ENCODE measurements around the gene ZNF354C. TPM values are rescaled to one million over a fixed set of nuclear protein-coding genes. Genes with fewer than 3 reads are reported as not detected.

The ZNF354C gene
- total and polyA plus RNA-seq, 10 of the 15 experiments (the other 5 are each of a cell fraction or from before 2014, with no cell fraction given), result 0.01 to 0.03 (median 0.02) TPM; not detected in 7

DNA sequence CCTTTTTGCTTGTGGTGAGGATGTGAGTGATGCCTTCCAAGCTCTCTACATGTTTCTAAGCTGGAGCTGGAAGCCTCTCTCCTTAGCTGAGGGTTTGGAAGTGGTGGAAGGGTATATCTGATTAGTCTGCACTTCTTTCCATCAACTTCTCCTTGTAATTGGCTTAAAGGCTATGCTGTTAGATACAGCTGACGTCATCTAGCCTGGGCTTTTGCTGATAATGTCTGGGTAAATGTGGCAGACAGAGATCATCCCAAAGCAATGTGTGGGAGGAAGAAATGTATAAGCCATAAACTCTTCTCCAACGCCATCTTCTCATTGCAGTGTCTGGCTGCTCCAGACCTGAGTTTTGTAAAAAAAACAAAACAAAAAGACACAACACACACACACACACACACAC is 29.3 kb downstream of the ZNF354C start:
- DNase-seq (ENCODE audit: low read depth, low spot score), result no peak
- FAIRE-seq, result no peak
- CTCF ChIA-PET, result no interaction called here
- RAD21 ChIA-PET (ENCODE audit: unreplicated experiment), result no interaction called here
- no peaks in the 10 kb centered on the region for H3K79me2 ChIP-seq (ENCODE audit: control insufficient read depth, insufficient read depth, low read length)
- no peak overlapping the region for H2AFZ ChIP-seq (ENCODE audit: control insufficient read depth, low read depth, low read length)
- H3K27me3 ChIP-seq (replicated peaks in 1 of 2; ENCODE audit: control insufficient read depth in 2 of 2, insufficient read depth in 2 of 2, low read length in 1 of 2), result no peaks in the 10 kb centered on the region
- in situ Hi-C loops (cut with MboI) (no loop called here), intact Hi-C loops (cut with micrococcal nuclease; ENCODE audit: unreplicated experiment) (no loop called here)
- POLR2A ChIA-PET, result no interaction called here
- no peak for ATAC-seq
- no peak overlapping the region for H3K27ac ChIP-seq (ENCODE audit: control insufficient read depth, insufficient read depth)
- no peaks in the 10 kb centered on the region; the same call in 2 of the 3 replicates for H3K9me3 ChIP-seq (replicated peaks; ENCODE audit: control insufficient read depth, insufficient read depth, low read length)
- H3K4me3 ChIP-seq, result no peak overlapping the region
- no peak overlapping the region for H3K4me2 ChIP-seq (ENCODE audit: control insufficient read depth, insufficient read depth)
- H4K20me1 ChIP-seq (ENCODE audit: control insufficient read depth, insufficient read depth), result no peaks in the 10 kb centered on the region
- BruUV-seq (replicated peaks), result no TSS peak
- no peaks in the 10 kb centered on the region for H3K4me1 ChIP-seq (ENCODE audit: control insufficient read depth, insufficient read depth, low read length)
- WGBS (ENCODE audit: insufficient coverage, insufficient replicate concordance, low lambda C conversion rate, missing lambda C conversion rate), result 19% methylated on average over 2 of the region's 2 CpGs
- H3K36me3 ChIP-seq (ENCODE audit: control insufficient read depth in 2 of 2, insufficient read depth in 2 of 2, low read length in 1 of 2), result no peaks in the 10 kb centered on the region
- TF ChIP-seq CBX3 (IDR thresholded peaks at IDR 0.05; ENCODE audit: borderline replicate concordance, low read depth) (no peak), NR2C1 (IDR thresholded peaks at IDR 0.05) (no peak), MYC (IDR thresholded peaks at IDR 0.05; ENCODE audit: insufficient read depth, insufficient read length, insufficient replicate concordance, low read length, severe bottlenecking) (no peak), FOXM1 (IDR thresholded peaks at IDR 0.05; ENCODE audit: low read depth, low read length) (no peak), DPF2 (IDR thresholded peaks at IDR 0.05) (no peak), ZNF384 (IDR thresholded peaks at IDR 0.05; ENCODE audit: borderline replicate concordance, low read depth, low read length) (no peak), EED (IDR thresholded peaks at IDR 0.05; ENCODE audit: low read depth) (no peak), IKZF1 (conservative IDR thresholded peaks at IDR 0.05) (no peak), ZZZ3 (IDR thresholded peaks at IDR 0.05; ENCODE audit: control insufficient read depth, insufficient read length, low read depth) (no peak), CREM (IDR thresholded peaks at IDR 0.05; ENCODE audit: low read depth) (no peak), NFXL1 (IDR thresholded peaks at IDR 0.05; ENCODE audit: borderline replicate concordance) (no peak)
- TF ChIP-seq, protein P1, sequence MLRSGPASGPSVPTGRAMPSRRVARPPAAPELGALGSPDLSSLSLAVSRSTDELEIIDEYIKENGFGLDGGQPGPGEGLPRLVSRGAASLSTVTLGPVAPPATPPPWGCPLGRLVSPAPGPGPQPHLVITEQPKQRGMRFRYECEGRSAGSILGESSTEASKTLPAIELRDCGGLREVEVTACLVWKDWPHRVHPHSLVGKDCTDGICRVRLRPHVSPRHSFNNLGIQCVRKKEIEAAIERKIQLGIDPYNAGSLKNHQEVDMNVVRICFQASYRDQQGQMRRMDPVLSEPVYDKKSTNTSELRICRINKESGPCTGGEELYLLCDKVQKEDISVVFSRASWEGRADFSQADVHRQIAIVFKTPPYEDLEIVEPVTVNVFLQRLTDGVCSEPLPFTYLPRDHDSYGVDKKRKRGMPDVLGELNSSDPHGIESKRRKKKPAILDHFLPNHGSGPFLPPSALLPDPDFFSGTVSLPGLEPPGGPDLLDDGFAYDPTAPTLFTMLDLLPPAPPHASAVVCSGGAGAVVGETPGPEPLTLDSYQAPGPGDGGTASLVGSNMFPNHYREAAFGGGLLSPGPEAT (IDR thresholded peaks at IDR 0.05; ENCODE audit: low read depth), result no peak
- TF ChIP-seq, protein P2, sequence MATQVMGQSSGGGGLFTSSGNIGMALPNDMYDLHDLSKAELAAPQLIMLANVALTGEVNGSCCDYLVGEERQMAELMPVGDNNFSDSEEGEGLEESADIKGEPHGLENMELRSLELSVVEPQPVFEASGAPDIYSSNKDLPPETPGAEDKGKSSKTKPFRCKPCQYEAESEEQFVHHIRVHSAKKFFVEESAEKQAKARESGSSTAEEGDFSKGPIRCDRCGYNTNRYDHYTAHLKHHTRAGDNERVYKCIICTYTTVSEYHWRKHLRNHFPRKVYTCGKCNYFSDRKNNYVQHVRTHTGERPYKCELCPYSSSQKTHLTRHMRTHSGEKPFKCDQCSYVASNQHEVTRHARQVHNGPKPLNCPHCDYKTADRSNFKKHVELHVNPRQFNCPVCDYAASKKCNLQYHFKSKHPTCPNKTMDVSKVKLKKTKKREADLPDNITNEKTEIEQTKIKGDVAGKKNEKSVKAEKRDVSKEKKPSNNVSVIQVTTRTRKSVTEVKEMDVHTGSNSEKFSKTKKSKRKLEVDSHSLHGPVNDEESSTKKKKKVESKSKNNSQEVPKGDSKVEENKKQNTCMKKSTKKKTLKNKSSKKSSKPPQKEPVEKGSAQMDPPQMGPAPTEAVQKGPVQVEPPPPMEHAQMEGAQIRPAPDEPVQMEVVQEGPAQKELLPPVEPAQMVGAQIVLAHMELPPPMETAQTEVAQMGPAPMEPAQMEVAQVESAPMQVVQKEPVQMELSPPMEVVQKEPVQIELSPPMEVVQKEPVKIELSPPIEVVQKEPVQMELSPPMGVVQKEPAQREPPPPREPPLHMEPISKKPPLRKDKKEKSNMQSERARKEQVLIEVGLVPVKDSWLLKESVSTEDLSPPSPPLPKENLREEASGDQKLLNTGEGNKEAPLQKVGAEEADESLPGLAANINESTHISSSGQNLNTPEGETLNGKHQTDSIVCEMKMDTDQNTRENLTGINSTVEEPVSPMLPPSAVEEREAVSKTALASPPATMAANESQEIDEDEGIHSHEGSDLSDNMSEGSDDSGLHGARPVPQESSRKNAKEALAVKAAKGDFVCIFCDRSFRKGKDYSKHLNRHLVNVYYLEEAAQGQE (IDR thresholded peaks at IDR 0.05; ENCODE audit: low read depth, low read length), result no peak
- TF ChIP-seq, protein P3, sequence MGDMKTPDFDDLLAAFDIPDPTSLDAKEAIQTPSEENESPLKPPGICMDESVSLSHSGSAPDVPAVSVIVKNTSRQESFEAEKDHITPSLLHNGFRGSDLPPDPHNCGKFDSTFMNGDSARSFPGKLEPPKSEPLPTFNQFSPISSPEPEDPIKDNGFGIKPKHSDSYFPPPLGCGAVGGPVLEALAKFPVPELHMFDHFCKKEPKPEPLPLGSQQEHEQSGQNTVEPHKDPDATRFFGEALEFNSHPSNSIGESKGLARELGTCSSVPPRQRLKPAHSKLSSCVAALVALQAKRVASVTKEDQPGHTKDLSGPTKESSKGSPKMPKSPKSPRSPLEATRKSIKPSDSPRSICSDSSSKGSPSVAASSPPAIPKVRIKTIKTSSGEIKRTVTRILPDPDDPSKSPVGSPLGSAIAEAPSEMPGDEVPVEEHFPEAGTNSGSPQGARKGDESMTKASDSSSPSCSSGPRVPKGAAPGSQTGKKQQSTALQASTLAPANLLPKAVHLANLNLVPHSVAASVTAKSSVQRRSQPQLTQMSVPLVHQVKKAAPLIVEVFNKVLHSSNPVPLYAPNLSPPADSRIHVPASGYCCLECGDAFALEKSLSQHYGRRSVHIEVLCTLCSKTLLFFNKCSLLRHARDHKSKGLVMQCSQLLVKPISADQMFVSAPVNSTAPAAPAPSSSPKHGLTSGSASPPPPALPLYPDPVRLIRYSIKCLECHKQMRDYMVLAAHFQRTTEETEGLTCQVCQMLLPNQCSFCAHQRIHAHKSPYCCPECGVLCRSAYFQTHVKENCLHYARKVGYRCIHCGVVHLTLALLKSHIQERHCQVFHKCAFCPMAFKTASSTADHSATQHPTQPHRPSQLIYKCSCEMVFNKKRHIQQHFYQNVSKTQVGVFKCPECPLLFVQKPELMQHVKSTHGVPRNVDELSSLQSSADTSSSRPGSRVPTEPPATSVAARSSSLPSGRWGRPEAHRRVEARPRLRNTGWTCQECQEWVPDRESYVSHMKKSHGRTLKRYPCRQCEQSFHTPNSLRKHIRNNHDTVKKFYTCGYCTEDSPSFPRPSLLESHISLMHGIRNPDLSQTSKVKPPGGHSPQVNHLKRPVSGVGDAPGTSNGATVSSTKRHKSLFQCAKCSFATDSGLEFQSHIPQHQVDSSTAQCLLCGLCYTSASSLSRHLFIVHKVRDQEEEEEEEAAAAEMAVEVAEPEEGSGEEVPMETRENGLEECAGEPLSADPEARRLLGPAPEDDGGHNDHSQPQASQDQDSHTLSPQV (IDR thresholded peaks at IDR 0.05), result no peak
- no peak overlapping the region for H3K9ac ChIP-seq (ENCODE audit: control insufficient read depth, insufficient read depth, low read length)
- SMC1A ChIA-PET (ENCODE audit: uncharacterized antibody, unreplicated experiment), result no interaction called here
